ENCODE data around the gene ABCC3. TPM values are rescaled to one million over a fixed set of nuclear protein-coding genes. Genes with fewer than 3 reads are reported as not detected.

Gene ABCC3
- total RNA-seq, 1 experiment from 2014 or later, result 66.2 TPM

DNA sequence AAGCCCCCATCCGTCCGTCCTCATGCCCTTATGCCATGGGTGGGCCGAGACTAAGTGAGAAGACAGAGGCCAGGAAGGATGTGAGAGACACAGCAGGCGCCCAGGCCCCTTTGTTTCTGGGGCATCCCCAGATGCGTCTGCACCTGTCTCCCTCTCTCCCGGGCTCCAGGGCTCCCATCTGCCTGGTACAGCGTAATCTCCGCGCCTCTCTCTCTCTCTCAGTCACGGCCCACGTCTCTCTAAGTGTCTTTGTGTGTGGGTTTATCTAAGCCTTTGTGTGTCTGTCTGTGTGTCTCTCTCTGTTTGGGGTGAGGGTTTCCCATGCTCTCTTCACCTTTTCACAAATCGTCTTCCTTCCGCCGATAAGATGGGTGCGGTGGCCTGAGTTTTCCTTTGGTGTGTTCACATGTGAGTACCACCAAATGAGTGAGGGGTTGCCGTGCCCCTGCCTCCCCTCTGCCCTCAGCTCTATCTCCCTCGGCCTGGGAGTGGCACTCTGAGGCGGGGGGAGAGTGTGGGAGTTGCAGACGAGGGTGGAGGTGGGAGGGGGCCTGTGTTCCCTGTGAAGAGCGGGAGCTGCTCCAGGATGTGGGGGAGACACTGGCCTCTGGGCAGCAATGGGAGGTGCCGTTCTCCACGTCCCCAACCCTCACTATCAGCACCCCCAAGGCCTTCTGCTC is 25.8 kb upstream of the ABCC3 start:
- Histone ChIP-seq H3K9ac (ENCODE audit: low read length) (no peak overlapping the region), H2AFZ (ENCODE audit: low read depth, low read length, poor library complexity, severe bottlenecking) (no peak overlapping the region), H3K27ac (ENCODE audit: low read depth, low read length) (no peak overlapping the region), H3K9me3 (ENCODE audit: control insufficient read depth in 1 of 2, insufficient read depth in 1 of 2, low read depth in 1 of 2, low read length in 2 of 2) (no peaks in the 10 kb centered on the region), H3K4me1 (ENCODE audit: control insufficient read depth in 1 of 2, insufficient read depth in 2 of 2, low read length in 2 of 2) (no peaks in the 10 kb centered on the region), H3K27me3 (ENCODE audit: insufficient read depth, low read length) (no peaks in the 10 kb centered on the region), H3K9me2 (ENCODE audit: insufficient read depth) (no peaks in the 10 kb centered on the region), H3K79me2 (ENCODE audit: insufficient read depth, low read length) (no peaks in the 10 kb centered on the region), H3K36me3 (ENCODE audit: control insufficient read depth in 1 of 2, insufficient read depth in 2 of 2, low read length in 2 of 2) (no peaks in the 10 kb centered on the region), H3K4me3 (replicated peaks in 1 of 2; ENCODE audit: low read depth in 1 of 2, low read length in 2 of 2) (no peak overlapping the region), H4K20me1 (ENCODE audit: insufficient read depth) (no peaks in the 10 kb centered on the region), H3K4me2 (ENCODE audit: low read length) (no peak overlapping the region)
- BruUV-seq (replicated peaks), result no TSS peak
- intact Hi-C loops (cut with micrococcal nuclease), result no loop called here
- ATAC-seq (no peak), DNase-seq (ENCODE audit: low read depth, low spot score) (no peak)
- ChIA-PET CTCF (no interaction called here), RAD21 (ENCODE audit: low non-redundant PET in 1 of 2, low total read pairs in 2 of 2, uncharacterized antibody in 2 of 2, unreplicated experiment in 2 of 2) (no interaction called here), POLR2A (no interaction called here)
- TF ChIP-seq SIN3A (IDR thresholded peaks at IDR 0.05; ENCODE audit: low read depth) (no peak), POLR2A (IDR thresholded peaks at IDR 0.05; ENCODE audit: borderline replicate concordance, extremely low read depth, insufficient read depth, insufficient read length) (no peak), EZH2phosphoT487 (IDR thresholded peaks at IDR 0.05; ENCODE audit: borderline replicate concordance) (no peak)

DNA sequence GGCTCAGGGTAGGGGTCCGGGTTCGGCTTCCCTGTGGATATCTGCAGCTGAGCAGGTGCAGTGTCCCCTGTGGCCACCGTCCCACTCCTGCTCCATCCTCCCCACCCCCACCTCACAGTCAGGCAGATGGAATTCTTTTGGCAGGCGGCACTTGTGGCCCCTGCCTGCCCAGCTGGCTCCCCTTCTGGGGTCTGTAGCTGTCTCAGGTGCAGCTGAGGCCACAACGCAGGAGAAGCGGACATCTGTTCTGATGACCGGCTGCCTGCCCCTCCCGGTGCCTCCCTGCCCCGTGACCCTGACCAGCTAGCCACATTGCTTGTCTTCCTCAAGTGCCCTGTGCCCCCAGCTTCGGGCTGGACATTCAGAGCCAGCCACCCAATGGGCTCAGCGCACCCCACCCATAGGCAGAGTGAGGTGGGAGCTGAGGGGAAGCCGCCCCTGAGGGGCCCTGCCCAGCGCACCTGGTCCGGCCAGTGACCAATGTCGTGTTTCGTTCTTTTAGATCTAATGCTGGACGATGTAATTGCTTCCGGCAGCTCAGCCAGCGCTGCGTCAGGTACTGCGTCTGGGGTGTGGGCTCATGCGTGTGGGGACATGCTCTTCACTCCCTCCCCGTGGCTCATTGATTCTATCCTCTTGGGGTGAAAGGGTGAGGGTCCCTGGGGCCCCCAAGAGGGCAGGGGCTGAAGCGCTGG is 25.2 kb upstream of the ABCC3 start:
- Histone ChIP-seq H3K27me3 (ENCODE audit: insufficient read depth, low read length) (no peaks in the 10 kb centered on the region), H2AFZ (ENCODE audit: low read depth, low read length, poor library complexity, severe bottlenecking) (no peak overlapping the region), H3K4me1 (ENCODE audit: control insufficient read depth in 1 of 2, insufficient read depth in 2 of 2, low read length in 2 of 2) (no peaks in the 10 kb centered on the region), H3K4me3 (replicated peaks in 1 of 2; ENCODE audit: low read depth in 1 of 2, low read length in 2 of 2) (no peak overlapping the region), H3K9me2 (ENCODE audit: insufficient read depth) (no peaks in the 10 kb centered on the region), H3K79me2 (ENCODE audit: insufficient read depth, low read length) (no peaks in the 10 kb centered on the region), H3K9ac (ENCODE audit: low read length) (no peak overlapping the region), H3K4me2 (ENCODE audit: low read length) (no peak overlapping the region), H3K27ac (ENCODE audit: low read depth, low read length) (no peak overlapping the region), H3K9me3 (ENCODE audit: control insufficient read depth in 1 of 2, insufficient read depth in 1 of 2, low read depth in 1 of 2, low read length in 2 of 2) (no peaks in the 10 kb centered on the region), H4K20me1 (ENCODE audit: insufficient read depth) (no peaks in the 10 kb centered on the region), H3K36me3 (ENCODE audit: control insufficient read depth in 1 of 2, insufficient read depth in 2 of 2, low read length in 2 of 2) (no peaks in the 10 kb centered on the region)
- BruUV-seq (replicated peaks), result no TSS peak
- ATAC-seq (no peak), DNase-seq (ENCODE audit: low read depth, low spot score) (no peak)
- ChIA-PET POLR2A (no interaction called here), RAD21 (ENCODE audit: low non-redundant PET in 1 of 2, low total read pairs in 2 of 2, uncharacterized antibody in 2 of 2, unreplicated experiment in 2 of 2) (no interaction called here), CTCF (no interaction called here)
- TF ChIP-seq, protein P1, sequence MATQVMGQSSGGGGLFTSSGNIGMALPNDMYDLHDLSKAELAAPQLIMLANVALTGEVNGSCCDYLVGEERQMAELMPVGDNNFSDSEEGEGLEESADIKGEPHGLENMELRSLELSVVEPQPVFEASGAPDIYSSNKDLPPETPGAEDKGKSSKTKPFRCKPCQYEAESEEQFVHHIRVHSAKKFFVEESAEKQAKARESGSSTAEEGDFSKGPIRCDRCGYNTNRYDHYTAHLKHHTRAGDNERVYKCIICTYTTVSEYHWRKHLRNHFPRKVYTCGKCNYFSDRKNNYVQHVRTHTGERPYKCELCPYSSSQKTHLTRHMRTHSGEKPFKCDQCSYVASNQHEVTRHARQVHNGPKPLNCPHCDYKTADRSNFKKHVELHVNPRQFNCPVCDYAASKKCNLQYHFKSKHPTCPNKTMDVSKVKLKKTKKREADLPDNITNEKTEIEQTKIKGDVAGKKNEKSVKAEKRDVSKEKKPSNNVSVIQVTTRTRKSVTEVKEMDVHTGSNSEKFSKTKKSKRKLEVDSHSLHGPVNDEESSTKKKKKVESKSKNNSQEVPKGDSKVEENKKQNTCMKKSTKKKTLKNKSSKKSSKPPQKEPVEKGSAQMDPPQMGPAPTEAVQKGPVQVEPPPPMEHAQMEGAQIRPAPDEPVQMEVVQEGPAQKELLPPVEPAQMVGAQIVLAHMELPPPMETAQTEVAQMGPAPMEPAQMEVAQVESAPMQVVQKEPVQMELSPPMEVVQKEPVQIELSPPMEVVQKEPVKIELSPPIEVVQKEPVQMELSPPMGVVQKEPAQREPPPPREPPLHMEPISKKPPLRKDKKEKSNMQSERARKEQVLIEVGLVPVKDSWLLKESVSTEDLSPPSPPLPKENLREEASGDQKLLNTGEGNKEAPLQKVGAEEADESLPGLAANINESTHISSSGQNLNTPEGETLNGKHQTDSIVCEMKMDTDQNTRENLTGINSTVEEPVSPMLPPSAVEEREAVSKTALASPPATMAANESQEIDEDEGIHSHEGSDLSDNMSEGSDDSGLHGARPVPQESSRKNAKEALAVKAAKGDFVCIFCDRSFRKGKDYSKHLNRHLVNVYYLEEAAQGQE (IDR thresholded peaks at IDR 0.05; ENCODE audit: low read depth), result no peak
- no peak for TF ChIP-seq CBX3 (IDR thresholded peaks at IDR 0.05; ENCODE audit: low read depth)
- no peak for TF ChIP-seq SRF (IDR thresholded peaks at IDR 0.05; ENCODE audit: low read depth)
- TF ChIP-seq FOSL1 (IDR thresholded peaks at IDR 0.05; ENCODE audit: low read depth), result no peak
- TF ChIP-seq ELF1 (IDR thresholded peaks at IDR 0.05; ENCODE audit: borderline replicate concordance, low read depth), result no peak
- no peak for TF ChIP-seq ZFX (IDR thresholded peaks at IDR 0.05)
- no peak for TF ChIP-seq EZH2phosphoT487 (IDR thresholded peaks at IDR 0.05; ENCODE audit: borderline replicate concordance)
- TF ChIP-seq, protein P2, sequence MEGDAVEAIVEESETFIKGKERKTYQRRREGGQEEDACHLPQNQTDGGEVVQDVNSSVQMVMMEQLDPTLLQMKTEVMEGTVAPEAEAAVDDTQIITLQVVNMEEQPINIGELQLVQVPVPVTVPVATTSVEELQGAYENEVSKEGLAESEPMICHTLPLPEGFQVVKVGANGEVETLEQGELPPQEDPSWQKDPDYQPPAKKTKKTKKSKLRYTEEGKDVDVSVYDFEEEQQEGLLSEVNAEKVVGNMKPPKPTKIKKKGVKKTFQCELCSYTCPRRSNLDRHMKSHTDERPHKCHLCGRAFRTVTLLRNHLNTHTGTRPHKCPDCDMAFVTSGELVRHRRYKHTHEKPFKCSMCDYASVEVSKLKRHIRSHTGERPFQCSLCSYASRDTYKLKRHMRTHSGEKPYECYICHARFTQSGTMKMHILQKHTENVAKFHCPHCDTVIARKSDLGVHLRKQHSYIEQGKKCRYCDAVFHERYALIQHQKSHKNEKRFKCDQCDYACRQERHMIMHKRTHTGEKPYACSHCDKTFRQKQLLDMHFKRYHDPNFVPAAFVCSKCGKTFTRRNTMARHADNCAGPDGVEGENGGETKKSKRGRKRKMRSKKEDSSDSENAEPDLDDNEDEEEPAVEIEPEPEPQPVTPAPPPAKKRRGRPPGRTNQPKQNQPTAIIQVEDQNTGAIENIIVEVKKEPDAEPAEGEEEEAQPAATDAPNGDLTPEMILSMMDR (IDR thresholded peaks at IDR 0.05 in 2 of 3, conservative IDR thresholded peaks at IDR 0.05 in 1 of 3; ENCODE audit: borderline replicate concordance in 1 of 3, insufficient read depth in 1 of 3, low read depth in 2 of 3, low read length in 2 of 3), result no peak
- TF ChIP-seq CEBPB (IDR thresholded peaks at IDR 0.05; ENCODE audit: low read depth), result no peak
- TF ChIP-seq YY1 (IDR thresholded peaks at IDR 0.05; ENCODE audit: extremely low read depth, insufficient replicate concordance, low read depth, low read length), result no peak
- no peak for TF ChIP-seq TCF7L2 (IDR thresholded peaks at IDR 0.05; ENCODE audit: borderline replicate concordance, extremely low read depth, insufficient read depth, insufficient read length)
- TF ChIP-seq RAD21 (IDR thresholded peaks at IDR 0.05; ENCODE audit: low read depth), result no peak
- intact Hi-C loops (cut with micrococcal nuclease), result no loop called here
